ENCODE data around the gene KRCC1.
"Not testable (repeated sequence)": the region's sequence is repeated elsewhere in the genome, so short reads cannot be mapped to it uniquely, and the experiment has no call there.

Gene KRCC1

GRCh38 chr2:88011011-88011410 lies 44.6 kb downstream of the KRCC1 start:
- no peak for FAIRE-seq

GRCh38 chr2:88010136-88010535 lies 45.4 kb downstream of the KRCC1 start:
- DNase-seq (ENCODE audit: insufficient read length, low spot score) (no peak), FAIRE-seq (no peak)
- TF ChIP-seq POU2F2 (IDR thresholded peaks at IDR 0.05; ENCODE audit: low read depth, low read length) = no peak
- TF ChIP-seq TAF1 (IDR thresholded peaks at IDR 0.05; ENCODE audit: low read depth, low read length) = no peak
- no peak for TF ChIP-seq PAX5 (IDR thresholded peaks at IDR 0.05; ENCODE audit: insufficient read depth, low read length, severe bottlenecking)
- TF ChIP-seq POLR2AphosphoS5 (IDR thresholded peaks at IDR 0.05; ENCODE audit: low read depth, low read length) = no peak
- no peak for TF ChIP-seq SPI1 (IDR thresholded peaks at IDR 0.05; ENCODE audit: low read depth, low read length)
- no peak for TF ChIP-seq POLR2A (IDR thresholded peaks at IDR 0.05; ENCODE audit: low read depth, low read length)

More at GRCh38 chr2:88011011-88011410, 44.6 kb downstream of the KRCC1 start:
- TF ChIP-seq POLR2A (IDR thresholded peaks at IDR 0.05; ENCODE audit: low read depth, low read length) (no peak), PAX5 (IDR thresholded peaks at IDR 0.05; ENCODE audit: insufficient read depth, low read length, severe bottlenecking) (no peak), POU2F2 (IDR thresholded peaks at IDR 0.05; ENCODE audit: low read depth, low read length) (no peak), SPI1 (IDR thresholded peaks at IDR 0.05; ENCODE audit: low read depth, low read length) (no peak), TAF1 (IDR thresholded peaks at IDR 0.05; ENCODE audit: low read depth, low read length) (no peak), POLR2AphosphoS5 (IDR thresholded peaks at IDR 0.05; ENCODE audit: low read depth, low read length) (no peak)
- no peak for DNase-seq (ENCODE audit: insufficient read length, low spot score)

- TF ChIP-seq POU2F2 (IDR thresholded peaks at IDR 0.05; ENCODE audit: low read depth, low read length) (no peak), POLR2AphosphoS5 (IDR thresholded peaks at IDR 0.05; ENCODE audit: low read depth, low read length) (no peak), POLR2A (IDR thresholded peaks at IDR 0.05; ENCODE audit: low read depth, low read length) (no peak), TAF1 (IDR thresholded peaks at IDR 0.05; ENCODE audit: low read depth, low read length) (no peak), SPI1 (IDR thresholded peaks at IDR 0.05; ENCODE audit: low read depth, low read length) (no peak), PAX5 (IDR thresholded peaks at IDR 0.05; ENCODE audit: insufficient read depth, low read length, severe bottlenecking) (no peak)
- FAIRE-seq (no peak), DNase-seq (ENCODE audit: insufficient read length, low spot score) (no peak)
Measured at GRCh38 chr2:88006912-88007439, 48.6 kb downstream of the KRCC1 start.

GRCh38 chr2:88005776-88006175 lies 49.8 kb downstream of the KRCC1 start:
- TF ChIP-seq SPI1 (IDR thresholded peaks at IDR 0.05; ENCODE audit: low read depth, low read length) (no peak), PAX5 (IDR thresholded peaks at IDR 0.05; ENCODE audit: insufficient read depth, low read length, severe bottlenecking) (no peak), TAF1 (IDR thresholded peaks at IDR 0.05; ENCODE audit: low read depth, low read length) (no peak), POLR2A (IDR thresholded peaks at IDR 0.05; ENCODE audit: low read depth, low read length) (no peak), POU2F2 (IDR thresholded peaks at IDR 0.05; ENCODE audit: low read depth, low read length) (no peak), POLR2AphosphoS5 (IDR thresholded peaks at IDR 0.05; ENCODE audit: low read depth, low read length) (no peak)
- FAIRE-seq = no peak
- no peak for DNase-seq (ENCODE audit: insufficient read length, low spot score)

GRCh38 chr2:88003074-88003755 lies 52.4 kb downstream of the KRCC1 start:
- FAIRE-seq (no peak), DNase-seq (ENCODE audit: insufficient read length, low spot score) (no peak)
- TF ChIP-seq TAF1 (IDR thresholded peaks at IDR 0.05; ENCODE audit: low read depth, low read length) (no peak), SPI1 (IDR thresholded peaks at IDR 0.05; ENCODE audit: low read depth, low read length) (no peak), POU2F2 (IDR thresholded peaks at IDR 0.05; ENCODE audit: low read depth, low read length) (no peak), POLR2AphosphoS5 (IDR thresholded peaks at IDR 0.05; ENCODE audit: low read depth, low read length) (no peak), PAX5 (IDR thresholded peaks at IDR 0.05; ENCODE audit: insufficient read depth, low read length, severe bottlenecking) (no peak), POLR2A (IDR thresholded peaks at IDR 0.05; ENCODE audit: low read depth, low read length) (no peak)

- no peak for FAIRE-seq
- no peak for DNase-seq (ENCODE audit: insufficient read length, low spot score)
- TF ChIP-seq POU2F2 (IDR thresholded peaks at IDR 0.05; ENCODE audit: low read depth, low read length) = no peak
- TF ChIP-seq PAX5 (IDR thresholded peaks at IDR 0.05; ENCODE audit: insufficient read depth, low read length, severe bottlenecking) = no peak
- no peak for TF ChIP-seq TAF1 (IDR thresholded peaks at IDR 0.05; ENCODE audit: low read depth, low read length)
- no peak for TF ChIP-seq POLR2A (IDR thresholded peaks at IDR 0.05; ENCODE audit: low read depth, low read length)
- TF ChIP-seq SPI1 (IDR thresholded peaks at IDR 0.05; ENCODE audit: low read depth, low read length) = no peak
- no peak for TF ChIP-seq POLR2AphosphoS5 (IDR thresholded peaks at IDR 0.05; ENCODE audit: low read depth, low read length)
Measured at GRCh38 chr2:88002359-88002707, 53.2 kb downstream of the KRCC1 start.

- not testable (repeated sequence) for FAIRE-seq; DNase-seq (ENCODE audit: insufficient read length, low spot score)
Measured at GRCh38 chr2:88000474-88000873, 55.1 kb downstream of the KRCC1 start.

- FAIRE-seq (no peak), DNase-seq (ENCODE audit: insufficient read length, low spot score) (no peak)
- TF ChIP-seq SPI1 (IDR thresholded peaks at IDR 0.05; ENCODE audit: low read depth, low read length) (no peak), POU2F2 (IDR thresholded peaks at IDR 0.05; ENCODE audit: low read depth, low read length) (no peak), PAX5 (IDR thresholded peaks at IDR 0.05; ENCODE audit: insufficient read depth, low read length, severe bottlenecking) (no peak), TAF1 (IDR thresholded peaks at IDR 0.05; ENCODE audit: low read depth, low read length) (no peak), POLR2AphosphoS5 (IDR thresholded peaks at IDR 0.05; ENCODE audit: low read depth, low read length) (no peak), POLR2A (IDR thresholded peaks at IDR 0.05; ENCODE audit: low read depth, low read length) (no peak)
Measured at GRCh38 chr2:87996570-87996969, 59.0 kb downstream of the KRCC1 start.

GRCh38 chr2:87995756-87996155 lies 59.8 kb downstream of the KRCC1 start:
- DNase-seq (ENCODE audit: insufficient read length, low spot score) = no peak
- no peak for TF ChIP-seq PAX5 (IDR thresholded peaks at IDR 0.05; ENCODE audit: insufficient read depth, low read length, severe bottlenecking)
- TF ChIP-seq POU2F2 (IDR thresholded peaks at IDR 0.05; ENCODE audit: low read depth, low read length) = no peak
- no peak for TF ChIP-seq TAF1 (IDR thresholded peaks at IDR 0.05; ENCODE audit: low read depth, low read length)
- no peak for TF ChIP-seq SPI1 (IDR thresholded peaks at IDR 0.05; ENCODE audit: low read depth, low read length)
- no peak for TF ChIP-seq POLR2AphosphoS5 (IDR thresholded peaks at IDR 0.05; ENCODE audit: low read depth, low read length)
- no peak for TF ChIP-seq POLR2A (IDR thresholded peaks at IDR 0.05; ENCODE audit: low read depth, low read length)
- no peak for FAIRE-seq

GRCh38 chr2:87994304-87994850 lies 61.2 kb downstream of the KRCC1 start:
- not testable (repeated sequence) for DNase-seq (ENCODE audit: insufficient read length, low spot score); FAIRE-seq

- not testable (repeated sequence) for FAIRE-seq; DNase-seq (ENCODE audit: insufficient read length, low spot score)
Measured at GRCh38 chr2:87992569-87992968, 63.0 kb downstream of the KRCC1 start.

- not testable (repeated sequence) for DNase-seq (ENCODE audit: insufficient read length, low spot score); FAIRE-seq
Measured at GRCh38 chr2:87987473-87987872, 68.1 kb downstream of the KRCC1 start.

- not testable (repeated sequence) for FAIRE-seq; DNase-seq (ENCODE audit: insufficient read length, low spot score)
Measured at GRCh38 chr2:87985902-87986301, 69.7 kb downstream of the KRCC1 start.

GRCh38 chr2:87981182-87981581 lies 74.4 kb downstream of the KRCC1 start:
- not testable (repeated sequence) for FAIRE-seq; DNase-seq (ENCODE audit: insufficient read length, low spot score)

Measured in GM12891 (cell line).